H9 (cell line): ENCODE measurements around the gene BIRC6. TPM values are rescaled to one million over a fixed set of nuclear protein-coding genes. Genes with fewer than 3 reads are reported as not detected.

Experiments used
- DNase-seq: peaks from one replicate; pipeline ENCODE4 v3.0.0-alpha.2; 2017
- H2AFZ ChIP-seq: one replicate; pipeline ENCODE4 v1.6.1; 2013; ENCODE audit warnings: mild to moderate bottlenecking, low read length, control low read depth, moderate library complexity
- H2AK5ac ChIP-seq: 2 replicates; pipeline ENCODE4 v1.6.1; 2013; ENCODE audit warnings: low read length, control low read depth, mixed read lengths; ENCODE audit not compliant: insufficient read length
- H2BK120ac ChIP-seq: one replicate; pipeline ENCODE4 v1.6.1; 2013; ENCODE audit warnings: low read depth, mild to moderate bottlenecking, low read length, control low read depth, inconsistent platforms; ENCODE audit not compliant: poor library complexity, severe bottlenecking
- H2BK12ac ChIP-seq: 2 replicates; pipeline ENCODE4 v1.6.1; 2013; ENCODE audit warnings: low read length, control low read depth, mixed read lengths, low read depth; ENCODE audit not compliant: insufficient read length
- H2BK15ac ChIP-seq: 2 replicates; pipeline ENCODE4 v1.6.1; 2013; ENCODE audit warnings: low read depth, low read length, control low read depth
- H2BK20ac ChIP-seq: one replicate; pipeline ENCODE4 v1.6.1; 2013; ENCODE audit warnings: low read depth, mild to moderate bottlenecking, low read length, control low read depth, inconsistent platforms; ENCODE audit not compliant: poor library complexity, severe bottlenecking
- H2BK5ac ChIP-seq: 2 replicates; pipeline ENCODE4 v1.6.1; 2013; ENCODE audit warnings: low read length, control low read depth, mixed read lengths; ENCODE audit not compliant: insufficient read length
- H3K14ac ChIP-seq: 2 replicates; pipeline ENCODE4 v1.6.1; 2013; ENCODE audit warnings: low read length, control low read depth; ENCODE audit not compliant: insufficient read depth
- H3K18ac ChIP-seq: 2 replicates; pipeline ENCODE4 v1.6.1; 2013; ENCODE audit warnings: low read depth, mild to moderate bottlenecking, mixed read lengths, low read length, control low read depth; ENCODE audit not compliant: insufficient read length
- H3K23ac ChIP-seq: 2 replicates; pipeline ENCODE4 v1.6.1; 2013; ENCODE audit warnings: low read length, control low read depth, mixed read lengths, low read depth; ENCODE audit not compliant: insufficient read length
- H3K23me2 ChIP-seq: 2 replicates; pipeline ENCODE4 v1.6.1; 2013; ENCODE audit warnings: low read depth, mild to moderate bottlenecking, mixed read lengths, low read length, control low read depth; ENCODE audit not compliant: insufficient read length, poor library complexity, severe bottlenecking
- H3K27ac ChIP-seq: 2 replicates; pipeline ENCODE4 v1.5.1; 2013; ENCODE audit warnings: low read length, control low read depth, mixed read lengths, low read depth; ENCODE audit not compliant: insufficient read length
- H3K27me3 ChIP-seq: 2 replicates; pipeline ENCODE4 v1.6.1; 2013; ENCODE audit warnings: low read length, control low read depth, inconsistent platforms; ENCODE audit not compliant: insufficient read depth
- H3K4ac ChIP-seq: 2 replicates; pipeline ENCODE4 v1.6.1; 2013; ENCODE audit warnings: low read depth, mild to moderate bottlenecking, control low read depth, inconsistent platforms, low read length, moderate library complexity
- H3K4me1 ChIP-seq: 2 replicates; pipeline ENCODE4 v1.6.1; 2013; ENCODE audit warnings: low read length, control low read depth, inconsistent platforms; ENCODE audit not compliant: insufficient read depth
- H3K4me2 ChIP-seq: 2 replicates; pipeline ENCODE4 v1.6.1; 2013; ENCODE audit warnings: low read length, control low read depth, mixed read lengths; ENCODE audit not compliant: insufficient read length, insufficient read depth
- H3K56ac ChIP-seq: 2 replicates; pipeline ENCODE4 v1.6.1; 2013; ENCODE audit warnings: low read depth, mild to moderate bottlenecking, mixed read lengths, low read length, control low read depth; ENCODE audit not compliant: insufficient read length
- H3K79me1 ChIP-seq: 2 replicates; pipeline ENCODE4 v1.6.1; 2013; ENCODE audit warnings: low read depth, mild to moderate bottlenecking, moderate library complexity, low read length, control low read depth, inconsistent platforms; ENCODE audit not compliant: insufficient read depth, poor library complexity, severe bottlenecking
- H3K79me2 ChIP-seq: 2 replicates; pipeline ENCODE4 v1.6.1; 2013; ENCODE audit warnings: low read length, control low read depth, inconsistent platforms; ENCODE audit not compliant: insufficient read depth
- H3K9ac ChIP-seq: 2 replicates; pipeline ENCODE4 v1.6.1; 2013; ENCODE audit warnings: low read length, control low read depth, mixed read lengths; ENCODE audit not compliant: insufficient read length; ENCODE audit errors: extremely low read depth
- H3K9me3 ChIP-seq: one replicate; pipeline ENCODE4 v1.6.1; 2013; ENCODE audit warnings: low read depth, low read length, inconsistent platforms; ENCODE audit not compliant: control insufficient read depth
- H3T11ph ChIP-seq: one replicate; pipeline ENCODE4 v1.6.1; 2013; ENCODE audit warnings: mild to moderate bottlenecking, low read length, control low read depth, inconsistent platforms
- H4K20me1 ChIP-seq: one replicate; pipeline ENCODE4 v1.6.1; 2013; ENCODE audit not compliant: control insufficient read depth, insufficient read length, insufficient read depth
- H4K5ac ChIP-seq: 2 replicates; pipeline ENCODE4 v1.6.1; 2013; ENCODE audit warnings: low read depth, mild to moderate bottlenecking, mixed read lengths, low read length, control low read depth; ENCODE audit not compliant: insufficient read length
- H4K8ac ChIP-seq: replicated peaks from 2 replicates; pipeline ENCODE4 v1.6.1; 2013; ENCODE audit warnings: low read length, control low read depth, mixed read lengths, low read depth; ENCODE audit not compliant: insufficient read length
- H4K91ac ChIP-seq: 2 replicates; pipeline ENCODE4 v1.6.1; 2013; ENCODE audit warnings: low read depth, mild to moderate bottlenecking, moderate library complexity, mixed read lengths, low read length, control low read depth; ENCODE audit not compliant: insufficient read length
- H3K27ac Mint-ChIP-seq, 3 experiments: 2 replicates in 2 of 3; 3 replicates in 1 of 3; pipeline ENCODE4 v1.8.0; 2020 to 2021; ENCODE audit warnings: mixed read lengths in 3 of 3, mild to moderate bottlenecking in 1 of 3, moderate library complexity in 1 of 3
- H3K27me3 Mint-ChIP-seq: 2 replicates; pipeline ENCODE4 v1.8.0; 2021; ENCODE audit warnings: low read depth, mild to moderate bottlenecking, moderate library complexity, mixed read lengths
- H3K36me3 Mint-ChIP-seq, 3 experiments: 2 replicates in 2 of 3; 3 replicates in 1 of 3; pipeline ENCODE4 v1.8.0; 2020 to 2021; ENCODE audit warnings: low read depth in 3 of 3, mixed read lengths in 3 of 3; ENCODE audit not compliant: insufficient read depth in 1 of 3
- H3K4me1 Mint-ChIP-seq, 2 experiments: 2 replicates each; pipeline ENCODE4 v1.8.0; 2020; ENCODE audit warnings: mixed read lengths in 2 of 2
- H3K4me3 Mint-ChIP-seq, 2 experiments: 2 replicates in 1 of 2; 3 replicates in 1 of 2; pipeline ENCODE4 v1.8.0; 2020 to 2021; ENCODE audit warnings: mild to moderate bottlenecking in 2 of 2, mixed read lengths in 2 of 2, moderate library complexity in 1 of 2
- H3K9me3 Mint-ChIP-seq, 2 experiments: 2 replicates in 1 of 2; 3 replicates in 1 of 2; pipeline ENCODE4 v1.8.0; 2020; ENCODE audit warnings: mild to moderate bottlenecking in 2 of 2, mixed read lengths in 2 of 2, moderate library complexity in 1 of 2
- WGBS: extraction: QIAGEN DNeasy Blood & Tissue Kit; methylation state at CpG from one replicate; pipeline ENCODE4 v1.1.7; 2013; ENCODE audit warnings: missing lambda C conversion rate, low lambda C conversion rate, mixed read lengths; ENCODE audit not compliant: insufficient read length; ENCODE audit errors: extremely low coverage; 5-methylcytosine and 5-hydroxymethylcytosine counted together
- total RNA-seq: library from RNA; stranded (reverse); gene quantifications from 2 replicates; pipeline ENCODE4 v1.2.1, GENCODE V29; 2021
- TF ChIP-seq, protein P1 (sequence below): fragments of 200-600 bp; sonication (generic); conservative IDR thresholded peaks from 3 replicates; pipeline ENCODE4 v1.8.0; 2021; ENCODE audit warnings: antibody characterized with exemption, mild to moderate bottlenecking

BIRC6 gene
- total RNA-seq, 1 experiment from 2014 or later: 78.8 TPM

DNA sequence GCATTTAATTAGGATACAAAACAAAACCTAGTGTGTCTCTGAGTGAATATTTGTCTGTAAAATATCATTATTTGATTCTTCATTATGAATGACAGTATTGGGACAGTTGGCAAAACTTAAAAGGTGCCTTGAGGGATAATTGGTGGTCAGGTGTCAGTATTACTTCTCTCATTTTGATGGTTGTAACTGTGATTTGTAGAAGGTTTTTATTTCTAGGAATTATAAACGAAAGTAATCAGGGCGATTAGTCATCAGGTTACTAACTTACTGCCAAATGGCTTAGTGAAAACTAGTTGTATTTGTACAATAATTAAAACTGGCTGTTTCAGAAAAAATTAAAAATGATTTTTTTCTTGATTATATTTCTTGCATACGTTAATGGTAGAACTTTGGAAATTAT is 117.6 kb downstream of the BIRC6 start:
- Histone ChIP-seq H3K23ac (no peak overlapping the region), H3K79me2 (no peaks in the 10 kb centered on the region), H2BK5ac (no peak overlapping the region), H3K27me3 (no peaks in the 10 kb centered on the region), H3K9ac (no peak overlapping the region), H4K91ac (no peak overlapping the region), H3K18ac (no peak overlapping the region), H3K4me2 (no peak overlapping the region), H3K23me2 (no peaks in the 10 kb centered on the region), H2BK20ac (no peak overlapping the region), H3K56ac (no peak overlapping the region), H4K20me1 (no peaks in the 10 kb centered on the region), H2AFZ (no peak overlapping the region), H4K5ac (no peak overlapping the region), H3K4ac (no peak overlapping the region), H3K9me3 (no peaks in the 10 kb centered on the region), H3K79me1 (no peaks in the 10 kb centered on the region), H4K8ac (no peak overlapping the region), H2BK12ac (no peak overlapping the region), H3K14ac (no peak overlapping the region), H2AK5ac (no peak overlapping the region), H3K4me1 (no peaks in the 10 kb centered on the region), H2BK15ac (no peak overlapping the region), H3T11ph (no peak overlapping the region), H2BK120ac (no peak overlapping the region), H3K27ac (no peak overlapping the region)
- TF ChIP-seq, protein P1, sequence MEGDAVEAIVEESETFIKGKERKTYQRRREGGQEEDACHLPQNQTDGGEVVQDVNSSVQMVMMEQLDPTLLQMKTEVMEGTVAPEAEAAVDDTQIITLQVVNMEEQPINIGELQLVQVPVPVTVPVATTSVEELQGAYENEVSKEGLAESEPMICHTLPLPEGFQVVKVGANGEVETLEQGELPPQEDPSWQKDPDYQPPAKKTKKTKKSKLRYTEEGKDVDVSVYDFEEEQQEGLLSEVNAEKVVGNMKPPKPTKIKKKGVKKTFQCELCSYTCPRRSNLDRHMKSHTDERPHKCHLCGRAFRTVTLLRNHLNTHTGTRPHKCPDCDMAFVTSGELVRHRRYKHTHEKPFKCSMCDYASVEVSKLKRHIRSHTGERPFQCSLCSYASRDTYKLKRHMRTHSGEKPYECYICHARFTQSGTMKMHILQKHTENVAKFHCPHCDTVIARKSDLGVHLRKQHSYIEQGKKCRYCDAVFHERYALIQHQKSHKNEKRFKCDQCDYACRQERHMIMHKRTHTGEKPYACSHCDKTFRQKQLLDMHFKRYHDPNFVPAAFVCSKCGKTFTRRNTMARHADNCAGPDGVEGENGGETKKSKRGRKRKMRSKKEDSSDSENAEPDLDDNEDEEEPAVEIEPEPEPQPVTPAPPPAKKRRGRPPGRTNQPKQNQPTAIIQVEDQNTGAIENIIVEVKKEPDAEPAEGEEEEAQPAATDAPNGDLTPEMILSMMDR: no peak
- no peak overlapping the region for H3K4me3 Mint-ChIP-seq
- H3K9me3 Mint-ChIP-seq: no peaks in the 10 kb centered on the region
- WGBS: no CpG with 5 or more reads among the region's 3 CpGs
- no peaks in the 10 kb centered on the region for H3K27me3 Mint-ChIP-seq
- no peak for DNase-seq
- peaks cover 9 to 68% (median 36%) of the 10 kb centered on the region in 3 experiments; a peak in 6 of 7 replicates for H3K36me3 Mint-ChIP-seq
- H3K27ac Mint-ChIP-seq: no peak overlapping the region; a peak in 1 of 7 replicates
- H3K4me1 Mint-ChIP-seq: no peaks in the 10 kb centered on the region
